Psoas muscle (tissue), 8 donors: ENCODE results near the gene ACOX3. TPM values are rescaled to one million over a fixed set of nuclear protein-coding genes. Genes with fewer than 3 reads are reported as not detected.
"Not testable (repeated sequence)": the region's sequence is repeated elsewhere in the genome, so short reads cannot be mapped to it uniquely, and the experiment has no call there.

Experiments used
- ATAC-seq, 4 donors: fragments of 200-7000 bp; cut with Tn5 transposase; one replicate each; pipeline ENCODE4 v1.9.1; 2020; ENCODE audit warnings: moderate library complexity in 3 of 4, mild to moderate bottlenecking in 2 of 4
- DNase-seq, 2 donors: peaks; one replicate each; pipeline ENCODE4 v3.0.0-alpha.2; 2020
- H3K27ac ChIP-seq: fragments of 200-600 bp; one replicate; pipeline ENCODE4 v1.8.0; 2022
- H3K27me3 ChIP-seq, 3 donors: fragments of 200-600 bp in 1 of 3; one replicate each; pipeline versions ENCODE4 v1.6.1 to v1.8.0; 2013 to 2022; ENCODE audit warnings: low read length in 2 of 3, mild to moderate bottlenecking in 2 of 3, moderate library complexity in 1 of 3; ENCODE audit not compliant: insufficient read depth in 3 of 3
- H3K36me3 ChIP-seq, 2 donors: fragments of 200-600 bp in 1 of 2; one replicate each; pipeline versions ENCODE4 v1.6.1 to v1.8.0; 2013 to 2022; ENCODE audit warnings: low read depth in 1 of 2, mild to moderate bottlenecking in 1 of 2, moderate library complexity in 1 of 2; ENCODE audit not compliant: insufficient read depth in 1 of 2
- H3K4me1 ChIP-seq: fragments of 200-600 bp; one replicate; pipeline ENCODE4 v1.8.0; 2022
- H3K4me3 ChIP-seq: fragments of 200-600 bp; one replicate; pipeline ENCODE4 v1.8.0; 2022; ENCODE audit warnings: mild to moderate bottlenecking
- H3K9me3 ChIP-seq: fragments of 200-600 bp; one replicate; pipeline ENCODE4 v1.8.0; 2022
- CTCF ChIP-seq: fragments of 200-600 bp; IDR thresholded peaks from one replicate; pipeline ENCODE4 v1.8.0; 2022; ENCODE audit warnings: antibody characterized with exemption
- WGBS, 3 donors: extraction: QIAGEN DNeasy Blood & Tissue Kit; methylation state at CpG; one replicate each; pipeline versions ENCODE4 v1.1.6 to v1.1.7; 2013; 5-methylcytosine and 5-hydroxymethylcytosine counted together
- intact Hi-C, 2 donors: fragments of 100-400 bp; cut with DNase I; formaldehyde crosslinking; loops; one replicate each; pipeline versions ENCODE4 v1.11.0 to v1.14.2; 2022
- polyA plus RNA-seq, 3 donors: library from polyadenylated mRNA; stranded (reverse); fragments of 200-250 nt; gene quantifications; one replicate each; pipeline ENCODE4 v1.2.3, GENCODE V29; 2013
- total RNA-seq, 4 donors: library from RNA; stranded (reverse); fragmentation: NEBNext Ultra II Directional in 2 of 4; extraction: Animal tissue kit (Norgen Biotek cat#: 25700) in 2 of 4; gene quantifications; one replicate each; pipeline versions ENCODE4 v1.2.1 to v1.2.4, GENCODE V29; 2021 to 2023
- donor health status: healthy with polysubstance abuse.
- donor health status: DM: no; HTN: no; CAD: no; lungs with moderate emphysema.
- donor health status: Bipolar disorder and iron deficiency.
- donor health status: healthy.
- donor health status: DM: yes; HTN: yes; CAD: no.
- donor health status: DM: no; HTN: no; CAD: no.
- donor health status: DM: no; HTN: no; CAD: no.
- donor health status: DM: yes; HTN: yes; CAD: no.

ACOX3 gene
- total and polyA plus RNA-seq, 7 donors = 5.6 to 18.8 (median 10.8) TPM

- no peak overlapping the region for H3K27ac ChIP-seq
- ATAC-seq (no peak), DNase-seq (no peak)
- TF ChIP-seq CTCF = no peak
- H3K27me3 ChIP-seq = no peaks in the 10 kb centered on the region
- intact Hi-C loops = no loop called here
- H3K4me1 ChIP-seq = peaks cover 6% of the 10 kb centered on the region
- no peaks in the 10 kb centered on the region for H3K36me3 ChIP-seq
- no peak overlapping the region for H3K4me3 ChIP-seq
- WGBS, 3 donors = 84 to 86% (median 85%) methylated on average over 7 of the region's 7 CpGs
- H3K9me3 ChIP-seq = no peaks in the 10 kb centered on the region
Measured at GRCh38 chr4:8349664-8350236, 90.8 kb downstream of the ACOX3 start.

- H3K4me1 ChIP-seq, DNase-seq, ATAC-seq, H3K27ac ChIP-seq, H3K36me3 ChIP-seq, H3K27me3 ChIP-seq, H3K4me3 ChIP-seq, intact Hi-C loops, H3K9me3 ChIP-seq: not testable (repeated sequence)
- 95 to 98% (median 95%) methylated on average over 11 of the region's 11 CpGs for WGBS, 3 donors
Measured at GRCh38 chr4:8349236-8349635, 91.3 kb downstream of the ACOX3 start.

- no peak overlapping the region for H3K4me3 ChIP-seq
- WGBS, 3 donors = 64 to 75% (median 67%) methylated on average over 6 of the region's 6 CpGs
- no peak for TF ChIP-seq CTCF
- ATAC-seq = no peak
- DNase-seq = no peak
- H3K4me1 ChIP-seq = peaks cover 6% of the 10 kb centered on the region
- no peaks in the 10 kb centered on the region for H3K27me3 ChIP-seq
- no peak overlapping the region for H3K27ac ChIP-seq
- no peaks in the 10 kb centered on the region for H3K36me3 ChIP-seq
- no peaks in the 10 kb centered on the region for H3K9me3 ChIP-seq
- intact Hi-C loops = no loop called here
Measured at GRCh38 chr4:8348071-8348470, 92.5 kb downstream of the ACOX3 start.

- H3K4me3 ChIP-seq = no peak overlapping the region
- H3K27me3 ChIP-seq = no peaks in the 10 kb centered on the region
- no peak for ATAC-seq
- no peaks in the 10 kb centered on the region for H3K9me3 ChIP-seq
- H3K36me3 ChIP-seq = no peaks in the 10 kb centered on the region
- peaks cover 6% of the 10 kb centered on the region for H3K4me1 ChIP-seq
- no peak for DNase-seq
- intact Hi-C loops = no loop called here
- H3K27ac ChIP-seq = no peak overlapping the region
- WGBS, 3 donors = 83 to 87% (median 85%) methylated on average over 7 of the region's 7 CpGs
- TF ChIP-seq CTCF = no peak
Measured at GRCh38 chr4:8347660-8348059, 92.9 kb downstream of the ACOX3 start.

GRCh38 chr4:8346838-8347605 lies 93.5 kb downstream of the ACOX3 start:
- no peaks in the 10 kb centered on the region for H3K27me3 ChIP-seq
- no peaks in the 10 kb centered on the region for H3K36me3 ChIP-seq
- intact Hi-C loops = no loop called here
- no peak overlapping the region for H3K27ac ChIP-seq
- no peak for TF ChIP-seq CTCF
- H3K9me3 ChIP-seq = no peaks in the 10 kb centered on the region
- ATAC-seq (no peak), DNase-seq (no peak)
- WGBS, 3 donors = 38 to 45% (median 39%) methylated on average over 16 of the region's 16 CpGs
- H3K4me3 ChIP-seq = no peak overlapping the region
- H3K4me1 ChIP-seq = peaks cover 7% of the 10 kb centered on the region
